ENCODE results near the gene FBXO3. TPM values are rescaled to one million over a fixed set of nuclear protein-coding genes. Genes with fewer than 3 reads are reported as not detected.
A peak's percentile ranks its signal among the peaks of the same experiment; 100 is the strongest.
"Not testable (repeated sequence)": the region's sequence is repeated elsewhere in the genome, so short reads cannot be mapped to it uniquely, and the experiment has no call there.

The FBXO3 gene
- total and polyA plus RNA-seq, 2 donors from 2014 or later, result 27.5 to 40.4 TPM

GRCh38 chr11:33801821-33802193 lies 27.5 kb upstream of the FBXO3 start:
- Histone ChIP-seq H3K27ac (ENCODE audit: low read depth in 2 of 2, low read length in 2 of 2) (no peak overlapping the region), H3K9ac (ENCODE audit: low read length in 3 of 3) (no peak overlapping the region), H3K36me3 (ENCODE audit: control insufficient read depth in 2 of 3, insufficient read depth in 3 of 3, low read length in 3 of 3) (no peaks in the 10 kb centered on the region), H3K4me3 (ENCODE audit: low read length in 3 of 3) (peak overlapping the region in 2 of 3 donors; percentile 63 to 65), H3K4me1 (ENCODE audit: control insufficient read depth in 2 of 3, insufficient read depth in 2 of 3, low read depth in 1 of 3, low read length in 3 of 3) (peaks cover 0 to 7% (median 2%) of the 10 kb centered on the region in 3 donors), H3K9me3 (ENCODE audit: control insufficient read depth in 2 of 3, insufficient read depth in 1 of 3, low read length in 3 of 3) (no peaks in the 10 kb centered on the region), H3K27me3 (ENCODE audit: control insufficient read depth, insufficient read depth, low read length) (peaks cover 14% of the 10 kb centered on the region)
- FAIRE-seq (no peak), DNase-seq (no peak)
- intact Hi-C loops (cut with DNase I), result no loop called here
- TF ChIP-seq CTCF (IDR thresholded peaks at IDR 0.05; ENCODE audit: borderline replicate concordance, extremely low read depth, insufficient read depth), result no peak

GRCh38 chr11:33797879-33798278 lies 23.6 kb upstream of the FBXO3 start:
- intact Hi-C loops (cut with DNase I), result no loop called here
- Histone ChIP-seq H3K4me1 (ENCODE audit: control insufficient read depth in 2 of 3, insufficient read depth in 2 of 3, low read depth in 1 of 3, low read length in 3 of 3) (peaks cover 0 to 7% (median 2%) of the 10 kb centered on the region in 3 donors), H3K4me3 (ENCODE audit: low read length in 3 of 3) (no peak overlapping the region), H3K9me3 (ENCODE audit: control insufficient read depth in 2 of 3, insufficient read depth in 1 of 3, low read length in 3 of 3) (peaks cover 0 to 3% (median 0%) of the 10 kb centered on the region in 3 donors), H3K9ac (ENCODE audit: low read length in 3 of 3) (no peak overlapping the region), H3K36me3 (ENCODE audit: control insufficient read depth in 2 of 3, insufficient read depth in 3 of 3, low read length in 3 of 3) (no peaks in the 10 kb centered on the region), H3K27me3 (ENCODE audit: control insufficient read depth, insufficient read depth, low read length) (peaks cover 14% of the 10 kb centered on the region), H3K27ac (ENCODE audit: low read depth in 2 of 2, low read length in 2 of 2) (no peak overlapping the region)
- FAIRE-seq, result no peak
- DNase-seq, result no peak
- TF ChIP-seq CTCF (IDR thresholded peaks at IDR 0.05; ENCODE audit: borderline replicate concordance, extremely low read depth, insufficient read depth), result no peak

GRCh38 chr11:33790040-33790439 lies 15.7 kb upstream of the FBXO3 start:
- FAIRE-seq (no peak), DNase-seq (peak in 2 of 5 donors; percentile 52 to 68)
- TF ChIP-seq CTCF (IDR thresholded peaks at IDR 0.05; ENCODE audit: borderline replicate concordance, extremely low read depth, insufficient read depth), result no peak
- no peak overlapping the region for H3K9ac ChIP-seq (ENCODE audit: low read length in 3 of 3)
- peaks cover 0 to 3% (median 0%) of the 10 kb centered on the region in 3 donors for H3K9me3 ChIP-seq (ENCODE audit: control insufficient read depth in 2 of 3, insufficient read depth in 1 of 3, low read length in 3 of 3)
- no peak overlapping the region for H3K4me3 ChIP-seq (ENCODE audit: low read length in 3 of 3)
- intact Hi-C loops (cut with DNase I), result no loop called here
- H3K27ac ChIP-seq (ENCODE audit: low read depth in 2 of 2, low read length in 2 of 2), result no peak overlapping the region
- no peaks in the 10 kb centered on the region for H3K27me3 ChIP-seq (ENCODE audit: control insufficient read depth, insufficient read depth, low read length)
- H3K4me1 ChIP-seq (ENCODE audit: control insufficient read depth in 2 of 3, insufficient read depth in 2 of 3, low read depth in 1 of 3, low read length in 3 of 3), result peaks cover 0 to 2% (median 0%) of the 10 kb centered on the region in 3 donors
- no peaks in the 10 kb centered on the region for H3K36me3 ChIP-seq (ENCODE audit: control insufficient read depth in 2 of 3, insufficient read depth in 3 of 3, low read length in 3 of 3)

- H3K4me3 ChIP-seq (ENCODE audit: low read length in 3 of 3); intact Hi-C loops (cut with DNase I); FAIRE-seq; H3K36me3 ChIP-seq (ENCODE audit: control insufficient read depth in 2 of 3, insufficient read depth in 3 of 3, low read length in 3 of 3); H3K27ac ChIP-seq (ENCODE audit: low read depth in 2 of 2, low read length in 2 of 2); H3K9ac ChIP-seq (ENCODE audit: low read length in 3 of 3); H3K4me1 ChIP-seq (ENCODE audit: control insufficient read depth in 2 of 3, insufficient read depth in 2 of 3, low read depth in 1 of 3, low read length in 3 of 3); H3K9me3 ChIP-seq (ENCODE audit: control insufficient read depth in 2 of 3, insufficient read depth in 1 of 3, low read length in 3 of 3); H3K27me3 ChIP-seq (ENCODE audit: control insufficient read depth, insufficient read depth, low read length); DNase-seq: not testable (repeated sequence)
Observed at GRCh38 chr11:33788095-33788494, 13.8 kb upstream of the FBXO3 start.

Measured in kidney (tissue), 14 donors.